HEK293 (cell line): ENCODE results near the gene PPARA.
A peak's percentile ranks its signal among the peaks of the same experiment; 100 is the strongest.

Experiments
- CTCF ChIA-PET: fragments of 350-600 bp; formaldehyde crosslinking; extraction: SDS; loops from one replicate; lab custom pipeline; 2021; ENCODE audit warnings: antibody characterized with exemption; lab: Yijun Ruan, JAX
- POLR2A ChIA-PET: fragments of 300-600 bp; formaldehyde crosslinking; extraction: SDS; loops from one replicate; lab custom pipeline; 2020; ENCODE audit warnings: antibody characterized with exemption, inconsistent platforms; lab: Yijun Ruan, JAX
- H3K27ac ChIP-seq: fragments of 200-500 bp; sonication (Bioruptor generic); 2 replicates; pipeline ENCODE4 v1.5.1; 2014; ENCODE audit warnings: low read depth, low read length, control low read depth, inconsistent platforms; ENCODE audit errors: extremely low read depth
- H3K36me3 ChIP-seq, 2 experiments: fragments of 200-500 bp in 1 of 2; sonication (Bioruptor generic) in 1 of 2; 1 replicate in 1 of 2; 2 replicates in 1 of 2; pipeline ENCODE4 v1.5.1; 2014 to 2017; ENCODE audit warnings: inconsistent platforms in 2 of 2, low read length in 2 of 2; ENCODE audit not compliant: control insufficient read depth in 2 of 2, insufficient read depth in 1 of 2
- H3K4me1 ChIP-seq: fragments of 200-500 bp; sonication (Bioruptor generic); 2 replicates; pipeline ENCODE4 v1.5.1; 2014; ENCODE audit warnings: mild to moderate bottlenecking, low read length, inconsistent platforms; ENCODE audit not compliant: control insufficient read depth, insufficient read depth
- H3K4me3 ChIP-seq: 2 replicates; pipeline ENCODE4 v1.5.1; 2011; ENCODE audit warnings: low read depth, mild to moderate bottlenecking, control low read depth, low read length, moderate library complexity
- H3K9me3 ChIP-seq: fragments of 200-500 bp; sonication (Bioruptor generic); 2 replicates; pipeline ENCODE4 v1.5.1; 2014; ENCODE audit warnings: low read depth, low read length, inconsistent platforms; ENCODE audit not compliant: control insufficient read depth, insufficient read depth
- HOXC10 ChIP-seq: sonication (generic); formaldehyde crosslinking; IDR thresholded peaks from 2 replicates; pipeline ENCODE4 v1.8.1; 2023; ENCODE audit warnings: mild to moderate bottlenecking, missing genetic modification reagents
- PBX3 ChIP-seq: sonication (generic); formaldehyde crosslinking; IDR thresholded peaks from 2 replicates; pipeline ENCODE4 v1.8.1; 2022; ENCODE audit warnings: mild to moderate bottlenecking, moderate library complexity, missing genetic modification reagents
- PRDM1 ChIP-seq: fragments of 450-650 bp; formaldehyde crosslinking; IDR thresholded peaks from 2 replicates; pipeline ENCODE4; 2016; ENCODE audit warnings: missing biosample characterization, missing genetic modification characterization
- PRDM4 ChIP-seq: fragments of 450-650 bp; formaldehyde crosslinking; IDR thresholded peaks from 2 replicates; pipeline ENCODE4 v1.5.1; 2017; ENCODE audit warnings: missing biosample characterization, missing genetic modification characterization
- SETDB1 ChIP-seq: IDR thresholded peaks from one replicate; pipeline ENCODE4 v1.6.1; 2017; ENCODE audit warnings: mild to moderate bottlenecking, low read length, moderate library complexity, mixed read lengths; ENCODE audit not compliant: insufficient read length
- SP2 ChIP-seq: fragments of 450-650 bp; formaldehyde crosslinking; IDR thresholded peaks from 2 replicates; pipeline ENCODE4 v1.5.1; 2016; ENCODE audit warnings: missing biosample characterization, missing genetic modification characterization
- YY2 ChIP-seq: fragments of 450-650 bp; formaldehyde crosslinking; IDR thresholded peaks from 2 replicates; pipeline ENCODE4 v1.5.1; 2016; ENCODE audit warnings: missing biosample characterization, missing genetic modification characterization
- ZBTB48 ChIP-seq: fragments of 450-650 bp; formaldehyde crosslinking; IDR thresholded peaks from 2 replicates; pipeline ENCODE4 v1.5.1; 2016; ENCODE audit warnings: missing biosample characterization, missing genetic modification characterization
- ZBTB6 ChIP-seq: fragments of 450-650 bp; formaldehyde crosslinking; IDR thresholded peaks from 2 replicates; pipeline ENCODE4 v1.5.1; 2017; ENCODE audit warnings: missing biosample characterization, missing genetic modification characterization
- ZBTB7A ChIP-seq: fragments of 450-650 bp; formaldehyde crosslinking; IDR thresholded peaks from 2 replicates; pipeline ENCODE4 v1.5.1; 2016; ENCODE audit warnings: low read depth, missing biosample characterization, missing genetic modification characterization
- ZIC2 ChIP-seq: fragments of 450-650 bp; formaldehyde crosslinking; IDR thresholded peaks from 2 replicates; pipeline ENCODE4 v1.5.1; 2016; ENCODE audit warnings: missing biosample characterization, missing genetic modification characterization
- ZNF121 ChIP-seq: fragments of 450-650 bp; formaldehyde crosslinking; IDR thresholded peaks from 2 replicates; pipeline ENCODE4 v1.5.1; 2016; ENCODE audit warnings: missing biosample characterization, missing genetic modification characterization
- ZNF132 ChIP-seq: fragments of 450-650 bp; formaldehyde crosslinking; IDR thresholded peaks from 2 replicates; pipeline ENCODE4 v1.5.1; 2017; ENCODE audit warnings: missing biosample characterization, missing genetic modification characterization, borderline replicate concordance
- ZNF146 ChIP-seq: fragments of 450-650 bp; formaldehyde crosslinking; IDR thresholded peaks from 2 replicates; pipeline ENCODE4 v1.5.1; 2016; ENCODE audit warnings: missing biosample characterization, missing genetic modification characterization
- ZNF155 ChIP-seq: fragments of 450-650 bp; formaldehyde crosslinking; IDR thresholded peaks from 2 replicates; pipeline ENCODE4 v1.5.1; 2016; ENCODE audit warnings: missing biosample characterization, missing genetic modification characterization
- ZNF16 ChIP-seq: fragments of 450-650 bp; formaldehyde crosslinking; IDR thresholded peaks from 2 replicates; pipeline ENCODE4 v1.5.1; 2016; ENCODE audit warnings: low read depth, missing biosample characterization, missing genetic modification characterization
- ZNF169 ChIP-seq: fragments of 450-650 bp; formaldehyde crosslinking; IDR thresholded peaks from 2 replicates; pipeline ENCODE4 v1.5.1; 2016; ENCODE audit warnings: missing biosample characterization, missing genetic modification characterization
- ZNF174 ChIP-seq: fragments of 450-650 bp; formaldehyde crosslinking; IDR thresholded peaks from 2 replicates; pipeline ENCODE4 v1.5.0; 2017; ENCODE audit warnings: missing biosample characterization, mild to moderate bottlenecking, missing genetic modification characterization
- ZNF239 ChIP-seq: fragments of 450-650 bp; formaldehyde crosslinking; IDR thresholded peaks from 2 replicates; pipeline ENCODE4 v1.5.1; 2016; ENCODE audit warnings: missing biosample characterization, missing genetic modification characterization
- ZNF280C ChIP-seq: fragments of 450-650 bp; formaldehyde crosslinking; IDR thresholded peaks from 2 replicates; pipeline ENCODE4 v1.5.1; 2016; ENCODE audit warnings: missing biosample characterization, missing genetic modification characterization
- ZNF366 ChIP-seq: fragments of 450-650 bp; formaldehyde crosslinking; conservative IDR thresholded peaks from 2 replicates; pipeline ENCODE4 v1.5.1; 2016; ENCODE audit warnings: missing biosample characterization, missing genetic modification characterization
- ZNF544 ChIP-seq: fragments of 450-650 bp; formaldehyde crosslinking; IDR thresholded peaks from 2 replicates; pipeline ENCODE4 v1.5.0; 2017; ENCODE audit warnings: missing biosample characterization, missing genetic modification characterization
- ZNF580 ChIP-seq: fragments of 450-650 bp; formaldehyde crosslinking; IDR thresholded peaks from 2 replicates; pipeline ENCODE4 v1.5.1; 2016; ENCODE audit warnings: missing biosample characterization, missing genetic modification characterization
- ZNF664 ChIP-seq: fragments of 450-650 bp; formaldehyde crosslinking; IDR thresholded peaks from 2 replicates; pipeline ENCODE4 v1.5.1; 2016; ENCODE audit warnings: missing biosample characterization, missing genetic modification characterization
- ZNF677 ChIP-seq: fragments of 450-650 bp; IDR thresholded peaks from 2 replicates; pipeline ENCODE4 v1.5.0; 2018; ENCODE audit warnings: missing biosample characterization, mild to moderate bottlenecking, missing genetic modification characterization, moderate library complexity
- ZNF785 ChIP-seq: fragments of 450-650 bp; formaldehyde crosslinking; IDR thresholded peaks from 2 replicates; pipeline ENCODE4 v1.5.1; 2016; ENCODE audit warnings: missing biosample characterization, missing genetic modification characterization
- ZNF791 ChIP-seq: fragments of 450-650 bp; formaldehyde crosslinking; IDR thresholded peaks from 2 replicates; pipeline ENCODE4 v1.5.1; 2016; ENCODE audit warnings: missing biosample characterization, missing genetic modification characterization
- ZSCAN16 ChIP-seq: fragments of 450-650 bp; formaldehyde crosslinking; IDR thresholded peaks from 2 replicates; pipeline ENCODE4 v1.5.1; 2016; ENCODE audit warnings: missing biosample characterization, missing genetic modification characterization
- TF ChIP-seq, protein P1 (sequence below): fragments of 450-650 bp; formaldehyde crosslinking; IDR thresholded peaks from 2 replicates; pipeline ENCODE4 v1.5.1; 2016; ENCODE audit warnings: missing biosample characterization, missing genetic modification characterization, borderline replicate concordance

The PPARA gene

GRCh38 chr22:46113910-46114517 is 36.3 kb upstream of the PPARA start:
- Histone ChIP-seq H3K27ac (0 out of 2 replicates have a peak overlapping the region, but pooled peaks have one; percentile 16), H3K4me3 (no peak overlapping the region), H3K9me3 (no peaks in the 10 kb centered on the region), H3K4me1 (no peaks in the 10 kb centered on the region), H3K36me3 (peaks cover 0 to 13% of the 10 kb centered on the region in 2 experiments; a peak in 1 of 3 replicates)
- TF ChIP-seq ZNF366 (tag by site-specific recombination): no peak
- TF ChIP-seq ZBTB48 (tag by site-specific recombination): peak; percentile 41; the same call in 1 of the 2 replicates
- no peak for TF ChIP-seq PRDM1
- TF ChIP-seq ZSCAN16 (tag by site-specific recombination): no peak
- no peak for TF ChIP-seq ZNF791 (tag by site-specific recombination)
- no peak for TF ChIP-seq ZNF544
- no peak for TF ChIP-seq ZNF677 (tag by site-specific recombination)
- no peak for TF ChIP-seq PBX3 (CRISPR knock-in tag)
- no peak for TF ChIP-seq ZNF169 (tag by site-specific recombination)
- TF ChIP-seq ZNF280C (tag by site-specific recombination): no peak
- no peak for TF ChIP-seq ZNF580 (tag by site-specific recombination)
- TF ChIP-seq ZNF664 (tag by site-specific recombination): no peak
- no peak for TF ChIP-seq ZBTB7A (tag by site-specific recombination)
- no peak for TF ChIP-seq ZNF174 (tag by site-specific recombination)
- peak; percentile 66 for TF ChIP-seq ZNF121 (tag by site-specific recombination)
- TF ChIP-seq ZIC2: no peak
- no peak for TF ChIP-seq ZNF239 (tag by site-specific recombination)
- no peak for TF ChIP-seq HOXC10 (CRISPR knock-in tag)
- TF ChIP-seq ZBTB6 (tag by site-specific recombination): peak; percentile 87
- no peak for TF ChIP-seq ZNF146 (tag by site-specific recombination)
- peak; percentile 100 for TF ChIP-seq PRDM4 (tag by site-specific recombination)
- TF ChIP-seq, protein P1, sequence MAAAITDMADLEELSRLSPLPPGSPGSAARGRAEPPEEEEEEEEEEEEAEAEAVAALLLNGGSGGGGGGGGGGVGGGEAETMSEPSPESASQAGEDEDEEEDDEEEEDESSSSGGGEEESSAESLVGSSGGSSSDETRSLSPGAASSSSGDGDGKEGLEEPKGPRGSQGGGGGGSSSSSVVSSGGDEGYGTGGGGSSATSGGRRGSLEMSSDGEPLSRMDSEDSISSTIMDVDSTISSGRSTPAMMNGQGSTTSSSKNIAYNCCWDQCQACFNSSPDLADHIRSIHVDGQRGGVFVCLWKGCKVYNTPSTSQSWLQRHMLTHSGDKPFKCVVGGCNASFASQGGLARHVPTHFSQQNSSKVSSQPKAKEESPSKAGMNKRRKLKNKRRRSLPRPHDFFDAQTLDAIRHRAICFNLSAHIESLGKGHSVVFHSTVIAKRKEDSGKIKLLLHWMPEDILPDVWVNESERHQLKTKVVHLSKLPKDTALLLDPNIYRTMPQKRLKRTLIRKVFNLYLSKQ (tag by site-specific recombination): no peak
- no peak for TF ChIP-seq YY2 (tag by site-specific recombination)
- TF ChIP-seq ZNF785 (tag by site-specific recombination): no peak
- 0 out of 2 replicates have a peak, but pooled peaks have one; percentile 12 for TF ChIP-seq SP2 (tag by site-specific recombination)
- no peak for TF ChIP-seq ZNF132 (tag by site-specific recombination)
- TF ChIP-seq ZNF16: no peak
- no peak for TF ChIP-seq SETDB1
- TF ChIP-seq ZNF155 (tag by site-specific recombination): no peak
- ChIA-PET POLR2A (interaction anchor here (1.0 to 1.1 kb wide), 2 partner anchors 101 to 108 kb away, joined by 3 to 5 read pairs; no protein-coding TSS in a partner anchor), CTCF (interaction anchor here (1.2 to 10.8 kb wide), 3 partner anchors 101 to 115 kb away, joined by 3 to 251 read pairs (median 173); no protein-coding TSS in a partner anchor)
